Medulla oblongata (tissue), 1 donor: ENCODE data around the gene SSTR3.
"Not testable (repeated sequence)": the region's sequence is repeated elsewhere in the genome, so short reads cannot be mapped to it uniquely, and the experiment has no call there.

Source experiments
- DNase-seq: peaks from one replicate; pipeline ENCODE4 v3.0.0-alpha.2; 2015; ENCODE audit errors: extremely low spot score

SSTR3 gene

GRCh38 chr22:37182101-37182948, 30.0 kb downstream of the SSTR3 start:
- DNase-seq = no peak

GRCh38 chr22:37181681-37182080, 30.6 kb downstream of the SSTR3 start:
- DNase-seq = no peak

GRCh38 chr22:37180531-37181231, 31.6 kb downstream of the SSTR3 start:
- DNase-seq = no peak

GRCh38 chr22:37179622-37180420, 32.5 kb downstream of the SSTR3 start:
- DNase-seq = no peak

- DNase-seq = no peak
Measured at GRCh38 chr22:37179126-37179470, 33.2 kb downstream of the SSTR3 start.

GRCh38 chr22:37178350-37179125, 33.7 kb downstream of the SSTR3 start:
- DNase-seq = peak; percentile 25

GRCh38 chr22:37177755-37178154, 34.5 kb downstream of the SSTR3 start:
- DNase-seq = no peak

GRCh38 chr22:37177221-37177620, 35.1 kb downstream of the SSTR3 start:
- no peak for DNase-seq

GRCh38 chr22:37176464-37177061, 35.7 kb downstream of the SSTR3 start:
- DNase-seq = peak; percentile 84

GRCh38 chr22:37175414-37176281, 36.6 kb downstream of the SSTR3 start:
- no peak for DNase-seq

GRCh38 chr22:37174964-37175363, 37.3 kb downstream of the SSTR3 start:
- DNase-seq = no peak

- DNase-seq = no peak
Measured at GRCh38 chr22:37173709-37174108, 38.6 kb downstream of the SSTR3 start.

- no peak for DNase-seq
Measured at GRCh38 chr22:37172266-37173245, 39.7 kb downstream of the SSTR3 start.

- no peak for DNase-seq
Measured at GRCh38 chr22:37171662-37172061, 40.6 kb downstream of the SSTR3 start.

- DNase-seq = not testable (repeated sequence)
Measured at GRCh38 chr22:37170689-37171405, 41.4 kb downstream of the SSTR3 start.

- DNase-seq = no peak
Measured at GRCh38 chr22:37169947-37170688, 42.2 kb downstream of the SSTR3 start.

- no peak for DNase-seq
Measured at GRCh38 chr22:37169406-37169805, 42.9 kb downstream of the SSTR3 start.
